B cell (primary cell): Measurements from ENCODE around the gene MRPL55. TPM values are rescaled to one million over a fixed set of nuclear protein-coding genes. Genes with fewer than 3 reads are reported as not detected.

Source experiments
- ATAC-seq: fragments of 200-7000 bp; cut with Tn5 transposase; one replicate; pipeline ENCODE4 v1.10.0; 2021; ENCODE audit warnings: low read depth, mild to moderate bottlenecking, moderate number of reproducible peaks, moderate library complexity
- CTCF ChIA-PET: fragments of 350-600 bp; sonication (Branson Sonifier 250); formaldehyde crosslinking; loops from one replicate; lab custom pipeline; 2021; ENCODE audit warnings: antibody characterized with exemption, inconsistent platforms; lab: Charles Lee
- POLR2A ChIA-PET: fragments of 350-600 bp; sonication (Branson Sonifier 250); formaldehyde crosslinking; loops from one replicate; lab custom pipeline; 2021; ENCODE audit warnings: antibody characterized with exemption; lab: Charles Lee
- DNase-seq: peaks from one replicate; pipeline ENCODE4 v3.0.0; 2013
- H2AFZ ChIP-seq: 2 replicates; pipeline ENCODE4 v1.6.1; 2012; ENCODE audit warnings: mild to moderate bottlenecking, low read depth, low read length; ENCODE audit not compliant: insufficient read depth, poor library complexity, severe bottlenecking
- H3K27ac ChIP-seq, 2 donors: 1 replicate in 1 of 2; 2 replicates in 1 of 2; pipeline ENCODE4 v1.5.1; 2012 to 2013; ENCODE audit warnings: low read length in 2 of 2, mild to moderate bottlenecking in 2 of 2, moderate library complexity in 1 of 2
- H3K27me3 ChIP-seq, 4 experiments: fragments of 200-600 bp in 1 of 4; sonication (generic) in 1 of 4; replicated peaks in 1 of 4; 1 replicate in 2 of 4; 2 replicates in 2 of 4; pipeline versions ENCODE4 v1.6.1 to v1.7.0; 2013 to 2016; ENCODE audit warnings: low read length in 3 of 4, mild to moderate bottlenecking in 2 of 4, mixed read lengths in 1 of 4, moderate library complexity in 1 of 4; ENCODE audit not compliant: insufficient read depth in 4 of 4, control insufficient read depth in 3 of 4; ENCODE audit errors: control extremely low read depth in 1 of 4
- H3K36me3 ChIP-seq, 2 experiments: replicated peaks in 1 of 2; 1 replicate in 1 of 2; 2 replicates in 1 of 2; pipeline versions ENCODE4 v1.6.1 to v1.7.1; 2013; ENCODE audit warnings: low read length in 1 of 2; ENCODE audit not compliant: insufficient read depth in 2 of 2, control insufficient read depth in 1 of 2; ENCODE audit errors: control extremely low read depth in 1 of 2, extremely low read depth in 1 of 2
- H3K4me1 ChIP-seq, 2 donors: fragments of 200-600 bp in 1 of 2; sonication (generic) in 1 of 2; 1 replicate in 1 of 2; 2 replicates in 1 of 2; pipeline versions ENCODE4 v1.5.1 to v1.6.1; 2013 to 2017; ENCODE audit warnings: low read length in 2 of 2; ENCODE audit not compliant: control insufficient read depth in 2 of 2, insufficient read depth in 2 of 2
- H3K4me2 ChIP-seq: replicated peaks from 2 replicates; pipeline ENCODE3; 2012; ENCODE audit warnings: mild to moderate bottlenecking, low read depth, low read length; ENCODE audit not compliant: poor library complexity, severe bottlenecking
- H3K4me3 ChIP-seq, 5 experiments: fragments of 200-600 bp in 1 of 5; sonication (generic) in 1 of 5; 1 replicate in 3 of 5; 2 replicates in 2 of 5; pipeline versions ENCODE4 v1.5.1 to v1.7.0; 2011 to 2016; ENCODE audit warnings: low read length in 4 of 5, mild to moderate bottlenecking in 4 of 5, low read depth in 2 of 5, control low read depth in 1 of 5, moderate library complexity in 1 of 5; ENCODE audit not compliant: insufficient read depth in 1 of 5; ENCODE audit errors: control extremely low read depth in 1 of 5, extremely low read depth in 1 of 5
- H3K79me2 ChIP-seq: fragments of 200-600 bp; sonication (generic); one replicate; pipeline ENCODE4 v1.6.0; 2016; ENCODE audit warnings: low read length; ENCODE audit not compliant: control insufficient read depth, insufficient read depth
- H3K9ac ChIP-seq: fragments of 200-600 bp; sonication (generic); 2 replicates; pipeline ENCODE4 v1.6.1; 2017; ENCODE audit warnings: mild to moderate bottlenecking, low read length, moderate library complexity
- H3K9me3 ChIP-seq, 3 donors: one replicate each; pipeline versions ENCODE4 v1.6.1 to v1.7.1; 2013; ENCODE audit warnings: low read length in 2 of 3; ENCODE audit not compliant: control insufficient read depth in 2 of 3, insufficient read depth in 1 of 3; ENCODE audit errors: control extremely low read depth in 1 of 3
- H4K20me1 ChIP-seq: 2 replicates; pipeline ENCODE4 v1.6.0; 2012; ENCODE audit warnings: mild to moderate bottlenecking, low read length; ENCODE audit not compliant: insufficient read depth, control insufficient read depth, poor library complexity, severe bottlenecking
- H3K27ac Mint-ChIP-seq: one replicate; pipeline ENCODE4 v1.8.0; 2021; ENCODE audit warnings: mixed read lengths
- H3K27me3 Mint-ChIP-seq: one replicate; pipeline ENCODE4 v1.8.0; 2021; ENCODE audit warnings: mixed read lengths
- H3K4me1 Mint-ChIP-seq: one replicate; pipeline ENCODE4 v1.8.0; 2021; ENCODE audit warnings: mixed read lengths
- H3K4me3 Mint-ChIP-seq: one replicate; pipeline ENCODE4 v1.8.0; 2021; ENCODE audit warnings: mixed read lengths
- H3K9me3 Mint-ChIP-seq: one replicate; pipeline ENCODE4 v1.8.0; 2022; ENCODE audit warnings: mixed read lengths; ENCODE audit not compliant: insufficient read depth
- CTCF ChIP-seq: fragments of 200-600 bp; IDR thresholded peaks from one replicate; pipeline ENCODE4 v1.8.0; 2022; ENCODE audit warnings: antibody characterized with exemption, mild to moderate bottlenecking
- EZH2 ChIP-seq: IDR thresholded peaks from 2 replicates; pipeline ENCODE4 v1.6.1; 2012; ENCODE audit warnings: borderline replicate concordance, low read depth, mild to moderate bottlenecking, moderate library complexity, low read length; ENCODE audit not compliant: insufficient read depth, poor library complexity, severe bottlenecking
- WGBS: methylation state at CpG from one replicate; pipeline ENCODE4 v1.1.5; 2013; ENCODE audit warnings: missing lambda C conversion rate; ENCODE audit not compliant: insufficient coverage; 5-methylcytosine and 5-hydroxymethylcytosine counted together
- intact Hi-C: fragments of 100-400 bp; cut with micrococcal nuclease; formaldehyde crosslinking; loops from one replicate; pipeline ENCODE4 v1.10.0; 2022
- polyA plus RNA-seq: library from polyadenylated mRNA; depleted of rRNA; stranded (reverse); fragments of >200 nt; gene quantifications from 2 replicates; pipeline ENCODE4 v1.2.3, GENCODE V29; 2012
- total RNA-seq, 2 donors: library from RNA; stranded (reverse); fragments of 120-200 nt in 1 of 2; gene quantifications; 1 replicate in 1 of 2; 2 replicates in 1 of 2; pipeline versions ENCODE4 v1.2.3 to v1.2.4, GENCODE V29; 2013 to 2022

MRPL55 gene
- total and polyA plus RNA-seq, 2 donors (not counting 1 experiment from before 2014, with no cell fraction given) = 38.9 to 297 TPM

DNA sequence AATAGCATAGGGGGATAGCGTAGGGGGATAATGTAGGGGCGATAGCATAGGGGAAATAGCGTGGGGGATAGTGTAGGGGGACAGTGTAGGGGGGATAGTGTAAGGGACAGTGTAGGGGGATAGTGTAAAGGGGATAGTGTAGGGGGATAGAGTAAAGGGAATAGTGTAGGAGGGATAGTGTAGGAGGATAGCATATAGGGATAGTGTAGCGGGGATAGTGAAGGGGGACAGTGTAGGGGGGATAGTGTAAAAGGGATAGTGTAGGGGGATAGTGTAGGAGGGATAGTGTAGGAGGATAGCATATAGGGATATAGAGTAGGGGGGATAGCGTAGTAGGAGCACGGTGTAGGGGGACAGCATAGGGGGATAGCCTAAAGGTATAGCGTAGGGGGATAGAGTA is 40.7 kb downstream of the MRPL55 start:
- WGBS = 87% methylated on average over 7 of the region's 7 CpGs
- no peak for ATAC-seq
- H3K4me1 ChIP-seq = no peaks in the 10 kb centered on the region
- no peak overlapping the region for H3K27ac Mint-ChIP-seq
- peaks cover 0 to 61% (median 18%) of the 10 kb centered on the region in 4 experiments for H3K27me3 ChIP-seq
- H3K4me2 ChIP-seq = no peak overlapping the region
- ChIA-PET CTCF (no interaction called here), POLR2A (no interaction called here)
- no peaks in the 10 kb centered on the region for H3K36me3 ChIP-seq
- H3K27ac ChIP-seq = no peak overlapping the region
- H3K79me2 ChIP-seq = no peaks in the 10 kb centered on the region
- no peak overlapping the region for H2AFZ ChIP-seq
- no peaks in the 10 kb centered on the region for H4K20me1 ChIP-seq
- TF ChIP-seq EZH2 (no peak), CTCF (no peak)
- H3K4me1 Mint-ChIP-seq = no peaks in the 10 kb centered on the region
- DNase-seq = no peak
- H3K4me3 ChIP-seq = no peak overlapping the region
- intact Hi-C loops = no loop called here
- H3K27me3 Mint-ChIP-seq = peaks cover 8% of the 10 kb centered on the region
- H3K9ac ChIP-seq = no peak overlapping the region
- no peak overlapping the region for H3K4me3 Mint-ChIP-seq
- H3K9me3 ChIP-seq = peaks cover 0 to 11% (median 0%) of the 10 kb centered on the region in 3 donors
- H3K9me3 Mint-ChIP-seq = no peaks in the 10 kb centered on the region

GRCh38 chr1:228066891-228067654 is 42.0 kb downstream of the MRPL55 start:
- intact Hi-C loops = no loop called here
- H3K27ac Mint-ChIP-seq = no peak overlapping the region
- Histone ChIP-seq H3K4me2 (no peak overlapping the region), H3K9me3 (peaks cover 0 to 12% (median 0%) of the 10 kb centered on the region in 3 donors), H3K79me2 (no peaks in the 10 kb centered on the region), H2AFZ (no peak overlapping the region), H3K36me3 (no peaks in the 10 kb centered on the region), H3K27ac (no peak overlapping the region), H3K9ac (no peak overlapping the region), H3K4me3 (no peak overlapping the region), H4K20me1 (no peaks in the 10 kb centered on the region), H3K27me3 (peaks cover 0 to 74% (median 24%) of the 10 kb centered on the region in 4 experiments), H3K4me1 (peaks cover 0 to under 1% of the 10 kb centered on the region in 2 donors)
- ATAC-seq (no peak), DNase-seq (peak; percentile 8)
- CTCF ChIA-PET = interaction anchor here (0.6 kb wide), 1 partner anchor 12 kb away, joined by 3 read pairs; no protein-coding TSS in a partner anchor
- peaks cover 8% of the 10 kb centered on the region for H3K27me3 Mint-ChIP-seq
- H3K4me3 Mint-ChIP-seq = no peak overlapping the region
- POLR2A ChIA-PET = no interaction called here
- H3K9me3 Mint-ChIP-seq = no peaks in the 10 kb centered on the region
- WGBS = 78% methylated on average over 7 of the region's 10 CpGs
- TF ChIP-seq CTCF (no peak), EZH2 (no peak)
- no peaks in the 10 kb centered on the region for H3K4me1 Mint-ChIP-seq
